Pancreas (tissue), 10 donors: ENCODE measurements around the gene TSPEAR. TPM values are rescaled to one million over a fixed set of nuclear protein-coding genes. Genes with fewer than 3 reads are reported as not detected.
"Not testable (repeated sequence)": the region's sequence is repeated elsewhere in the genome, so short reads cannot be mapped to it uniquely, and the experiment has no call there.

Experiments used
- ATAC-seq, 4 donors: fragments of 200-7000 bp; cut with Tn5 transposase; one replicate each; pipeline versions ENCODE4 v1.8.0 to v1.9.1; 2020; ENCODE audit warnings: mild to moderate bottlenecking in 4 of 4, moderate library complexity in 4 of 4
- DNase-seq, 6 donors: peaks; one replicate each; pipeline ENCODE4 v3.0.0-alpha.2; 2020
- FAIRE-seq: peaks from 2 replicates; lab custom pipeline; 2012; peaks lifted over from hg19 to GRCh38; lab: Jason Lieb, UNC
- H3K27ac ChIP-seq, 4 donors: fragments of 200-600 bp; sonication (generic); 1 replicate in 3 of 4; 2 replicates in 1 of 4; pipeline versions ENCODE4 v1.5.0 to v1.8.0; 2020
- H3K27me3 ChIP-seq, 4 donors: fragments of 200-600 bp; one replicate each; pipeline ENCODE4 v1.8.0; 2021
- H3K36me3 ChIP-seq, 3 donors: fragments of 200-600 bp; sonication (generic) in 1 of 3; one replicate each; pipeline versions ENCODE4 v1.5.0 to v1.8.0; 2020 to 2021
- H3K4me1 ChIP-seq, 3 donors: fragments of 200-600 bp; one replicate each; pipeline ENCODE4 v1.8.0; 2021
- H3K4me3 ChIP-seq, 4 donors: fragments of 200-600 bp; sonication (generic) in 2 of 4; one replicate each; pipeline versions ENCODE4 v1.5.0 to v1.8.0; 2020 to 2021
- H3K9me3 ChIP-seq, 4 donors: fragments of 200-600 bp; one replicate each; pipeline ENCODE4 v1.8.0; 2021
- CTCF ChIP-seq, 4 donors: fragments of 200-600 bp; sonication (generic) in 3 of 4; IDR thresholded peaks; one replicate each; pipeline versions ENCODE4 v1.5.0 to v1.8.0; 2021; ENCODE audit warnings: antibody characterized with exemption in 4 of 4
- WGBS, 2 donors: extraction: QIAGEN DNeasy Blood & Tissue Kit; methylation state at CpG; one replicate each; pipeline ENCODE4 v1.1.7; 2013; 5-methylcytosine and 5-hydroxymethylcytosine counted together
- intact Hi-C, 3 donors: fragments of 100-400 bp; cut with DNase I; formaldehyde crosslinking; loops; one replicate each; pipeline versions ENCODE4 v1.11.1 to v1.14.2; 2022
- polyA plus RNA-seq, 2 donors: library from polyadenylated mRNA; stranded (reverse); fragments of 200-250 nt; gene quantifications; one replicate each; pipeline ENCODE4 v1.2.3, GENCODE V29; 2013
- total RNA-seq, 6 donors: library from RNA; stranded (reverse); fragmentation: NEBNext Ultra II Directional in 4 of 6; extraction: Animal tissue kit (Norgen Biotek cat#: 25700) in 4 of 6; gene quantifications; one replicate each; pipeline versions ENCODE4 v1.2.1 to v1.2.4, GENCODE V29; 2021 to 2023
- donor health status: healthy with polysubstance abuse.
- donor health status: DM: no; HTN: no; CAD: no; lungs with moderate emphysema.
- donor health status: DM: no; HTN: no; CAD: no.
- donor health status: control.
- donor health status: control.
- donor health status: Bipolar disorder and iron deficiency.
- donor health status: DM: yes; HTN: yes; CAD: no.
- donor health status: DM: no; HTN: no; CAD: no.
- donor health status: DM: no; HTN: no; CAD: no.
- donor health status: DM: yes; HTN: yes; CAD: no.

TSPEAR gene
- total and polyA plus RNA-seq, 8 donors: 0.05 to 1.4 (median 0.25) TPM; not detected in 1

GRCh38 chr21:44687671-44688070, 23.7 kb downstream of the TSPEAR start:
- Histone ChIP-seq H3K36me3 (no peaks in the 10 kb centered on the region), H3K4me3 (no peak overlapping the region), H3K27ac (no peak overlapping the region), H3K27me3 (peaks cover 0 to 10% (median 0%) of the 10 kb centered on the region in 4 donors), H3K9me3 (no peaks in the 10 kb centered on the region), H3K4me1 (no peaks in the 10 kb centered on the region)
- ATAC-seq: no peak
- TF ChIP-seq CTCF (IDR thresholded peaks at IDR 0.05): no peak
- no peak for FAIRE-seq
- intact Hi-C loops: no loop called here
- 35% methylated on average over 11 of the region's 11 CpGs for whole genome bisulfite sequencing, 2 donors
- DNase-seq: no peak

- DNase-seq (no peak), FAIRE-seq (no peak), ATAC-seq (no peak)
- Histone ChIP-seq H3K4me3 (no peak overlapping the region), H3K27me3 (peaks cover 0 to 7% (median 0%) of the 10 kb centered on the region in 4 donors), H3K36me3 (no peaks in the 10 kb centered on the region), H3K4me1 (no peaks in the 10 kb centered on the region), H3K27ac (no peak overlapping the region), H3K9me3 (no peaks in the 10 kb centered on the region)
- intact Hi-C loops: no loop called here
- 43 to 55% methylated on average over 24 to 25 of the region's 25 CpGs for WGBS, 2 donors
- TF ChIP-seq CTCF (IDR thresholded peaks at IDR 0.05): no peak
Measured at GRCh38 chr21:44686843-44687561, 24.4 kb downstream of the TSPEAR start.

GRCh38 chr21:44686000-44686781, 25.2 kb downstream of the TSPEAR start:
- H3K36me3 ChIP-seq: no peaks in the 10 kb centered on the region
- ATAC-seq (no peak), DNase-seq (no peak), FAIRE-seq (no peak)
- H3K4me3 ChIP-seq: no peak overlapping the region
- no peaks in the 10 kb centered on the region for H3K4me1 ChIP-seq
- no peak for TF ChIP-seq CTCF (IDR thresholded peaks at IDR 0.05)
- intact Hi-C loops: no loop called here
- H3K27me3 ChIP-seq: peaks cover 0 to 7% (median 0%) of the 10 kb centered on the region in 4 donors
- WGBS, 2 donors: 23 to 27% methylated on average over 14 of the region's 14 CpGs
- no peaks in the 10 kb centered on the region for H3K9me3 ChIP-seq
- no peak overlapping the region for H3K27ac ChIP-seq

GRCh38 chr21:44685050-44685449, 26.3 kb downstream of the TSPEAR start:
- intact Hi-C loops: not testable (repeated sequence)

GRCh38 chr21:44684483-44684882, 26.9 kb downstream of the TSPEAR start:
- no peaks in the 10 kb centered on the region for H3K9me3 ChIP-seq
- WGBS, 2 donors: 44 to 61% methylated on average over 6 of the region's 6 CpGs
- no peak for TF ChIP-seq CTCF (IDR thresholded peaks at IDR 0.05)
- H3K4me1 ChIP-seq: no peaks in the 10 kb centered on the region
- no peaks in the 10 kb centered on the region for H3K36me3 ChIP-seq
- DNase-seq: no peak
- ATAC-seq: no peak
- no peak overlapping the region for H3K27ac ChIP-seq
- H3K4me3 ChIP-seq: no peak overlapping the region
- H3K27me3 ChIP-seq: peaks cover 0 to 7% (median 0%) of the 10 kb centered on the region in 4 donors
- intact Hi-C loops: no loop called here
- no peak for FAIRE-seq

More at GRCh38 chr21:44685050-44685449, 26.3 kb downstream of the TSPEAR start:
- WGBS, 2 donors: 54 to 83% methylated on average over 6 of the region's 6 CpGs
- not testable (repeated sequence) for DNase-seq, H3K36me3 ChIP-seq, H3K4me1 ChIP-seq, H3K27ac ChIP-seq, H3K9me3 ChIP-seq, H3K27me3 ChIP-seq, ATAC-seq, H3K4me3 ChIP-seq, FAIRE-seq
